GM20431 (cell line): ENCODE results near the gene HEYL.

Source experiments
- in situ Hi-C: fragments of 300-500 bp; cut with MseI, MboI; formaldehyde crosslinking; loops from one replicate; pipeline ENCODE4 v1.15.0; 2020; ENCODE audit warnings: low sequenced_read_pairs; ENCODE audit not compliant: unreplicated experiment

The HEYL gene

GRCh38 chr1:39639305-39640130 is at the start of gene HEYL:
TSS of gene HEYL (minus strand) at chr1:39639643. CDS start at chr1:39639625, 18 bp downstream.
- in situ Hi-C loops, result no loop called here

DNA sequence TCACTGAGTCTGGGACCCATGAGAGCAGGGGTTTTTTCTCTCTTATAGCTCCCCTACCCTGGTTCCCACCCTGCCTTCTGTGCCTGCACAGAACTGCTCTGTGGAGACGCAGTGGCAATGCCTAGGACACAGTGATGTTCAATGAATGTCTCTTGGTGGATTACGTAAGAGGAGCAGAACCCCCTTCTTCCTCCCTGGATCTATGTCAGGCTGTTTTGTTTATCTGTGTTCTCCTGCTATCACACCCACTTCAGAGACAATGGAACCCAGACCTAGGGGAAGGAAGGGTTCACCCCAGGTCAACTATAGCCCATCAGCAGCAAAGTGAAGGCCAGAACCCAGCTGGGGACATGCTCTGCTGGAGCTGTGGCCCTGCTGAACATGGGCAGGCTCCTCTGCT is 49.8 kb upstream of the HEYL start:
- in situ Hi-C loops, result no loop called here

GRCh38 chr1:39688706-39689105 is 49.3 kb upstream of the HEYL start:
- in situ Hi-C loops, result no loop called here

GRCh38 chr1:39687243-39687642 is 47.8 kb upstream of the HEYL start:
- in situ Hi-C loops, result no loop called here

DNA sequence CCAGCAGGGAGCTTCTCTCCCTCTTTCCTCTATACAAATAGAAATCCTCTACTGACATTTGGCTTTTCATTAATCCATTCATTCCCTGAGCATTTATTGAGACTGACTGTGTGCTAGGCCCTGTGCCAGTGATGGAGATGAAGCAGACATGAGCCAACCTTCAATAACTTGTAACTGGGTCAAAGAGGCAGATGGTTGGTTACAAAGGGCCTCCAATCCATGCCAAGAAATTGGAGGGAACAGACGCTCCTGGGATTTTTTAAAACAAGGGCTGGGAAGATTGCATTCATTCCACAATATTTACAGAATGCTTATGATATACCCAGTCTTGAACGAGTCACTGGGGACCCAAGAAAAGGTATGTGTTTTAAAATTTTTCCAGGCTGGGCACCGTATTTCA is 45.6 kb upstream of the HEYL start:
- in situ Hi-C loops, result no loop called here

GRCh38 chr1:39684313-39684664 is 44.8 kb upstream of the HEYL start:
- in situ Hi-C loops, result no loop called here

- in situ Hi-C loops, result no loop called here
Measured at GRCh38 chr1:39683591-39684312, 44.3 kb upstream of the HEYL start.

GRCh38 chr1:39681999-39682398 is 42.6 kb upstream of the HEYL start:
- in situ Hi-C loops, result no loop called here

DNA sequence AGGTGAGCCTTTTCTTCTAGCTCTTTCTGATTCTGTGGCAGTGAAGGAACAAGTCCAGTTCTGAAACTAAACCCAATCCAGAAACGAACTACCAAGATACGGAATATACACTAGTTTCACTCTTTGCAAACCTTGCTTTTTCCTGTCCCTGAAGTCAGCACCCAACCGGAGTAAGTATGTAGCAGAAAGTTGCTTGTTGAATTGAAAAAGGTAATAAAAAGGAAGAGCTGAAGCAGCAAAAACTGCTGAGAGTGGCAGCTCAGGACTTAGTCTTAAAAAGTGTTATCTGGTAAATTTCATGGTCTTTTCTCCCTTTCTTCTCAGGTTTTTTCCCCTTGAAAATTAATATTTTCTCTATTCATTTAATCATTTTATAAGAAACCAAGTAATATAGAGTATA is 41.9 kb upstream of the HEYL start:
- in situ Hi-C loops, result no loop called here

DNA sequence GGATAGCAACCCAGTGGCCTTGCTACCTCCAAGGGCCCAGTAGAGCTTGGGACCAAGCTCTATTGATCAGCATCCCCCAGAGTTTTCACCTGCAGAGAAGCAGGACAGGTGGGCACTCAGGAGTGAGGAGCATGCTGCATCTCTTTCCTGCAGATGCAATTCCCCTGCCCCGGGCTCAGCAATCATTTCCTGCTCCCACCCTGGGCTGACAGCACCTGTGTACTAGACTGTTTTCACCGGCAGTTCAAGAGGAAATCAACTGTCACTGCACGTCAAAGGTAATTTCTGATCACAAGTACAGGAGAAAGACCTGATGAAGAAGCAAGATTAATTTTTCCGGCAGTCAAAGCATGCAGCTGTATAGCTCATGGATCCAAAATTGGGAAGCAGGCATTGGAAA is 41.3 kb upstream of the HEYL start:
- in situ Hi-C loops, result no loop called here

GRCh38 chr1:39679821-39680220 is 40.4 kb upstream of the HEYL start:
- in situ Hi-C loops, result no loop called here

- in situ Hi-C loops, result no loop called here
Measured at GRCh38 chr1:39678889-39679288, 39.4 kb upstream of the HEYL start.

GRCh38 chr1:39677645-39678044 is 38.2 kb upstream of the HEYL start:
- in situ Hi-C loops, result no loop called here

- in situ Hi-C loops, result no loop called here
Measured at GRCh38 chr1:39676948-39677548, 37.6 kb upstream of the HEYL start.

DNA sequence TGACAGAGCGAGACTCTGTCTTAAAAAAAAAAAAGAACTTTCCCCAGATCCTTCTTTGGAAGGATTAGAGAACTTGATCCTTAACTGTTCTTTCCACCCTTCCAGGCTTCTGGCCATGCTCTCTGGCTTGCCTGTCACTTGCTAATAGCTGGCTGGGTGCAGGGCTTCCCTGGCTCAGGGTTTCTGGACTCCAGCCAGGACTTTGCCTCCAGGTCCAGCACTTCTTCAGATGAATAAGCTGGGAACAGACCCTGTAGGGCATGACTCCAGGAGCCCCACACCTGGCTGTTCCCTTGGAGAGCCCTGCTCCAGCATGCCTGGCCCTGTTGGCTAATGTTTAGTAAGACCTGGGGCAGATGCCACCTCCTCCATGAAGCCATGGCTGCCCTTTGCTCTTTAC is 35.8 kb upstream of the HEYL start:
- in situ Hi-C loops, result no loop called here

GRCh38 chr1:39673215-39673614 is 33.8 kb upstream of the HEYL start:
- in situ Hi-C loops, result no loop called here

DNA sequence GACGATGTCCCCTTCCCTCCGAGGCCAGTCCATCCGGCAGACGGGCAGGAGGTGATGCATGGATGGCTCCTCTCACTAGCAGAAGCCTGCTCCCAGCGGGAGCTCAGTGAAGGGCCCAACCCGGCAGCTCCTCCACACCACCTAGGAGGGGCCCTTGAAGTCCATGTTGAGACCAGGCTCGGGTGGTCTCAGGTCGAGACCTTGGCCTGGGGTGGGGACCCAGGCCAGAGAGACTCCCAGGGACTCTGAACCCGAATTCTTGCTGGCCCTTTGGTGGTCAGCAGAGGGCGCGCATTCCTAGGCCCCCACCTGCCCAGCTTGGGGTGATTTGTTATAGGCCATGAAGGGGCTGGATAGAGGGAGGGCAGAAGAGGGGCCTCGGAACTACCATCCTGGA is 33.1 kb upstream of the HEYL start:
- in situ Hi-C loops, result no loop called here

DNA sequence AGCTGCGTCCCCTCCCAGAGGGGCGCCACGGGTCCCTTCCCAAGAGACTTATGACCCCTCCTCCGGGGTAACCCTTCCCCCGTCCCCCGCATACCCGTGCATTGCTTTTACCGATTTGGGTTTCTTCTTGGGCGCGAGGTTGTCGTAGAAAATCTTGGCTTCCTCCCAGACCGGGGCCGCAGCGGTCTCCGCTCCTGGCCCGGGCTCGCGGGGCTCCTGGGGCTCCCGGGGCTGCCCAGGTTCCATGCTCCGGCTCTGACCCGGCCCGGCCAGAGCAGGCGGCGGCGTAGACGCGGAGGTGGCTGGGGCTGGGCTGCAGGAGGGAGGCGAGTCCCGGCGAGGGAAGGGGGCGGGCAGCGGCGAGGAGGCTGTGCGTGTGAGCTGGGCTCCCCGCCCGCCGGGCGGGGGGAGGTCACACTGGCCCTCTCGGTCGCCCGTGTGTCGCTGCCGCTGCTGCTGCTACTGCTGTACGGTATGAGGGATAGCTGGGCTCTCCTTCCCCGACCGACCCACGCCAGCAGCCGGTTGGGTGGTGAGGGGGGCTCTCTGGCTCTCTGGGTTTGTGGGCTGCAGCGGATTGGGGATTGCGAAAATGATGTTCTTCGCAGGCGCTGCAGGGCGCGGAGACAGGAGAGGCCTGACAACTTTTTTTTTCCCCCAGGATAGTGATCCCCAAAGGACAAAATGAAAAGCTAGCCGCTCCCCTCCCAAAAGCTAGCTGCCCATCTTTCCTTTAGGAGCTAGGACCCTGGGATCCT is 32.5 kb upstream of the HEYL start, which contains the start of gene NT5C1A:
Gene NT5C1A, minus strand, starts transcription at position 315 of the 758 bp plus-strand sequence. Its CDS starts 69 bp downstream, at position 246.
- in situ Hi-C loops, result no loop called here

DNA sequence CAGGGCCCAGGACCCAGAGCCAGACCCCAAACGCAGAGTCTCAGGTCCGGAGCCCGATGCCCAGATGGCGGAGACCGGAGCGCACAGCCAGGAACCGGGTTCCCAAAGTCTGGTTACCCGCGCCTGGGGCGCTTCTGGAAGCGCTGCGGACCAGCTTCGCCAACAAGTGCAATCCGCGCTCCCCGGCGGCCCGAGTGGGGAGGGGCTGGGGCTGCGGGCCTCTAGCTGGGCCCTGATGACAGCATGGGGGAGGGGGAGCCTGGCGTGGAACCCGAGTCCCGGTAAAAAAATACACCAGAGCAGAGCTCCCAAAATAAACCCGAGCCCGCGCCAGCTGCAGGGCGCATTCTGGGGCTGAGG is 32.0 kb upstream of the HEYL start:
- in situ Hi-C loops, result no loop called here

DNA sequence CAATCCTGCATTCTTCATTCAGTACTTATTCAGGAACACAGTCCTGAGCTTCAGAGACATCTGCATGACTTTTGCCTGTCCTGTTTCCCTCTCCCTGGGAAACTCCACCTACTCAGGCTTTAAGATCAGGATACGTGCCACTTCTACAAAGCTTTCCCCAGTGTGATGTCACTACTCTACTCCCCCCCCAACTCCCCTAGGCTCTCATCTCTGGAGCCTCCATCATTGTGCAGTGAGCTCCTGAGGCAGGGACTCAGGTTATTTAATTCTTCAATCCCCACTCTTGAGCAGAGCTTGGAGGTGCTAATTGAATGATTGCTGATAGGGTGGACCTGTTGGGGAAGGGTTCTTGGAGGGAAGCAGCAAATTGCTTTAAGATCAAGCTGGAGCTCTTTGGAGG is 31.2 kb upstream of the HEYL start:
- in situ Hi-C loops, result no loop called here

- in situ Hi-C loops, result no loop called here
Measured at GRCh38 chr1:39668894-39669293, 29.5 kb upstream of the HEYL start.
